Neural cell (in vitro differentiated cells): ENCODE data around the gene LRRC4. TPM values are rescaled to one million over a fixed set of nuclear protein-coding genes. Genes with fewer than 3 reads are reported as not detected.

Experiments
- H2AFZ ChIP-seq: fragments of 200-600, 300-800 bp; sonication (generic), shearing (Covaris generic); 2 replicates; pipeline ENCODE4 v1.6.0; 2014; ENCODE audit warnings: low read depth, mild to moderate bottlenecking, antibody characterized with exemption, low read length, moderate library complexity
- H3F3A ChIP-seq: fragments of 200-600 bp; shearing (Covaris generic); 2 replicates; pipeline ENCODE4 v1.6.1; 2016; ENCODE audit warnings: mild to moderate bottlenecking, moderate library complexity, mixed read lengths, antibody characterized with exemption, low read length; ENCODE audit not compliant: insufficient read depth, poor library complexity, severe bottlenecking
- H3K27ac ChIP-seq: fragments of 200-600, 300-800 bp; sonication (generic), shearing (Covaris generic); 2 replicates; pipeline ENCODE4 v1.5.1; 2014; ENCODE audit warnings: mild to moderate bottlenecking, low read length, moderate library complexity
- H3K27me3 ChIP-seq: fragments of 300-800, 200-600 bp; sonication (generic), shearing (Covaris generic); 2 replicates; pipeline ENCODE4 v1.6.0; 2014; ENCODE audit warnings: mild to moderate bottlenecking, low read depth, low read length, moderate library complexity; ENCODE audit not compliant: insufficient read depth
- H3K36me3 ChIP-seq: fragments of 300-800, 200-600 bp; sonication (generic), shearing (Covaris generic); 2 replicates; pipeline ENCODE4 v1.5.1; 2014; ENCODE audit warnings: mild to moderate bottlenecking, antibody characterized with exemption, low read length, moderate library complexity; ENCODE audit not compliant: insufficient read depth
- H3K4me2 ChIP-seq: fragments of 300-800, 200-600 bp; sonication (generic), shearing (Covaris generic); 2 replicates; pipeline ENCODE4 v1.6.0; 2014; ENCODE audit warnings: mild to moderate bottlenecking, low read length
- H3K4me3 ChIP-seq: fragments of 300-800, 200-600 bp; sonication (generic), shearing (Covaris generic); 2 replicates; pipeline ENCODE4 v1.5.1; 2014; ENCODE audit warnings: mild to moderate bottlenecking, low read length, moderate library complexity
- H3K79me2 ChIP-seq: fragments of 200-600 bp; shearing (Covaris generic); replicated peaks from 2 replicates; pipeline ENCODE4 v1.6.0; 2014; ENCODE audit warnings: mild to moderate bottlenecking, low read length, moderate library complexity; ENCODE audit not compliant: insufficient read depth
- H3K9ac ChIP-seq: fragments of 300-800, 200-600 bp; sonication (generic), shearing (Covaris generic); 2 replicates; pipeline ENCODE4 v1.6.1; 2016; ENCODE audit warnings: mild to moderate bottlenecking, low read length, mixed read lengths
- H3K9me2 ChIP-seq: fragments of 200-600 bp; shearing (Covaris generic); 2 replicates; pipeline ENCODE4 v1.6.1; 2016; ENCODE audit warnings: mild to moderate bottlenecking, low read length, mixed read lengths; ENCODE audit not compliant: insufficient read depth
- H3K9me3 ChIP-seq: fragments of 200-600, 300-800 bp; sonication (generic), shearing (Covaris generic); 2 replicates; pipeline ENCODE4 v1.6.1; 2016; ENCODE audit warnings: mild to moderate bottlenecking, mixed run types, low read length, moderate library complexity, mixed read lengths
- H4K20me1 ChIP-seq: fragments of 200-600 bp; shearing (Covaris generic); 2 replicates; pipeline ENCODE4 v1.6.1; 2016; ENCODE audit warnings: mild to moderate bottlenecking, mixed run types; ENCODE audit not compliant: insufficient read depth
- CTCF ChIP-seq: fragments of 450-650 bp; IDR thresholded peaks from 2 replicates; pipeline ENCODE4 v1.5.1; 2014; ENCODE audit warnings: antibody characterized with exemption, mild to moderate bottlenecking, moderate library complexity; ENCODE audit not compliant: poor library complexity, severe bottlenecking
- EP300 ChIP-seq: fragments of 450-650 bp; conservative IDR thresholded peaks from 2 replicates; pipeline ENCODE4 v1.6.1; 2014; ENCODE audit warnings: antibody characterized with exemption, mild to moderate bottlenecking, moderate library complexity; ENCODE audit not compliant: poor library complexity, severe bottlenecking
- EZH2 ChIP-seq: fragments of 200-600, 300-800 bp; shearing (Covaris generic), sonication (generic); IDR thresholded peaks from 2 replicates; pipeline ENCODE4 v1.6.1; 2014; ENCODE audit warnings: antibody characterized with exemption, low read length, borderline replicate concordance, mild to moderate bottlenecking; ENCODE audit not compliant: insufficient read depth, poor library complexity, severe bottlenecking
- MXI1 ChIP-seq: fragments of 450-650 bp; conservative IDR thresholded peaks from 2 replicates; pipeline ENCODE4 v1.6.1; 2014; ENCODE audit warnings: antibody characterized with exemption, mild to moderate bottlenecking; ENCODE audit not compliant: poor library complexity, severe bottlenecking
- POLR2AphosphoS5 ChIP-seq: IDR thresholded peaks from 2 replicates; pipeline ENCODE4 v1.6.1; 2012
- RAD21 ChIP-seq: fragments of 450-650 bp; conservative IDR thresholded peaks from 2 replicates; pipeline ENCODE4 v1.6.1; 2014; ENCODE audit warnings: antibody characterized with exemption, mild to moderate bottlenecking, moderate library complexity
- REST ChIP-seq: IDR thresholded peaks from 2 replicates; pipeline ENCODE4 v1.6.1; 2012; ENCODE audit warnings: borderline replicate concordance
- SMC3 ChIP-seq: fragments of 450-650 bp; conservative IDR thresholded peaks from 2 replicates; pipeline ENCODE4 v1.6.1; 2014; ENCODE audit warnings: antibody characterized with exemption, mild to moderate bottlenecking, moderate library complexity; ENCODE audit not compliant: poor library complexity
- TAF1 ChIP-seq: IDR thresholded peaks from 2 replicates; pipeline ENCODE4 v1.6.1; 2012; ENCODE audit warnings: low read depth
- polyA plus RNA-seq: library from polyadenylated mRNA; depleted of rRNA; stranded (reverse); fragments of >200 nt; gene quantifications from 2 replicates; pipeline ENCODE4 v1.2.3, GENCODE V29; 2014

LRRC4 gene
- polyA plus RNA-seq, 1 donor from 2014 or later: 15.7 TPM

- Histone ChIP-seq H3K4me3 (peak overlapping the region; percentile 90), H4K20me1 (peaks cover 10% of the 10 kb centered on the region)
- TF ChIP-seq SMC3 (peak; percentile 22), MXI1 (peak; percentile 29), RAD21 (no peak)
Measured at GRCh38 chr7:128027485-128027980, 3.7 kb downstream of the LRRC4 start.

GRCh38 chr7:128026551-128026950 lies 4.7 kb downstream of the LRRC4 start:
- H3K79me2 ChIP-seq: peaks cover 82% of the 10 kb centered on the region
- peak overlapping the region; percentile 8 for H3K9ac ChIP-seq
- H3K27ac ChIP-seq: no peak overlapping the region

More at GRCh38 chr7:128027485-128027980, 3.7 kb downstream of the LRRC4 start:
- H3K79me2 ChIP-seq: peaks cover 77% of the 10 kb centered on the region
- H3K27ac ChIP-seq: no peak overlapping the region
- no peaks in the 10 kb centered on the region for H3K9me2 ChIP-seq
- H3K9me3 ChIP-seq: no peaks in the 10 kb centered on the region
- peak overlapping the region; percentile 48 for H3K9ac ChIP-seq
- peak overlapping the region; percentile 99 for H3K4me2 ChIP-seq
- peaks cover 7% of the 10 kb centered on the region for H3K36me3 ChIP-seq
- no peaks in the 10 kb centered on the region for H3F3A ChIP-seq
- H2AFZ ChIP-seq: no peak overlapping the region
- H3K27me3 ChIP-seq: no peaks in the 10 kb centered on the region

GRCh38 chr7:128025819-128026218 lies 5.4 kb downstream of the LRRC4 start:
- Histone ChIP-seq H3K36me3 (peaks cover 7% of the 10 kb centered on the region), H3K27me3 (no peaks in the 10 kb centered on the region), H2AFZ (no peak overlapping the region), H3K4me2 (peak overlapping the region; percentile 99), H3K9me3 (no peaks in the 10 kb centered on the region), H3K9ac (no peak overlapping the region), H4K20me1 (peaks cover 10% of the 10 kb centered on the region), H3K79me2 (peaks cover 82% of the 10 kb centered on the region), H3K9me2 (no peaks in the 10 kb centered on the region), H3K27ac (no peak overlapping the region), H3F3A (no peaks in the 10 kb centered on the region), H3K4me3 (peak overlapping the region; percentile 90)
- TF ChIP-seq CTCF (no peak), TAF1 (no peak), EP300 (no peak), RAD21 (no peak), POLR2AphosphoS5 (no peak), REST (no peak), SMC3 (no peak), EZH2 (no peak), MXI1 (no peak)

More at GRCh38 chr7:128026551-128026950, 4.7 kb downstream of the LRRC4 start:
- H3K36me3 ChIP-seq: peaks cover 7% of the 10 kb centered on the region
- H3K4me3 ChIP-seq: peak overlapping the region; percentile 90
- TF ChIP-seq CTCF: no peak
- peak; percentile 15 for TF ChIP-seq TAF1
- H3K9me3 ChIP-seq: no peaks in the 10 kb centered on the region
- peaks cover 10% of the 10 kb centered on the region for H4K20me1 ChIP-seq
- no peaks in the 10 kb centered on the region for H3K27me3 ChIP-seq
- peak overlapping the region; percentile 99 for H3K4me2 ChIP-seq
- H3K9me2 ChIP-seq: no peaks in the 10 kb centered on the region
- no peaks in the 10 kb centered on the region for H3F3A ChIP-seq
- no peak overlapping the region for H2AFZ ChIP-seq
